ENCODE data around the gene TC2N. TPM values are rescaled to one million over a fixed set of nuclear protein-coding genes. Genes with fewer than 3 reads are reported as not detected.

Gene TC2N
- total and polyA plus RNA-seq, 2 donors (not counting 3 experiments of a cell fraction or from before 2014, with no cell fraction given), result 0.40 TPM; not detected in 1

- DNase-seq (ENCODE audit: low read depth, low spot score) (no peak), FAIRE-seq (no peak)
- Histone ChIP-seq H3K27ac (ENCODE audit: insufficient read depth, low read depth, low read length) (no peak overlapping the region), H3K9ac (replicated peaks; ENCODE audit: extremely low read depth, insufficient read depth, low read length) (no peak overlapping the region), H2AFZ (ENCODE audit: low read depth, low read length) (no peak overlapping the region), H3K36me3 (ENCODE audit: control insufficient read depth in 2 of 2, extremely low read depth in 1 of 2, insufficient read depth in 2 of 2, low read length in 2 of 2) (no peaks in the 10 kb centered on the region), H3K79me2 (ENCODE audit: control insufficient read depth, insufficient read depth, low read length) (no peaks in the 10 kb centered on the region), H3K4me1 (ENCODE audit: control insufficient read depth, extremely low read depth, insufficient read depth, low read length) (no peaks in the 10 kb centered on the region), H3K4me3 (replicated peaks in 1 of 3; ENCODE audit: insufficient read depth in 1 of 3, low read depth in 1 of 3, low read length in 3 of 3) (no peak overlapping the region), H3K4me2 (ENCODE audit: insufficient read depth, low read length) (no peak overlapping the region), H3K9me3 (replicated peaks; ENCODE audit: control insufficient read depth, insufficient read depth, low read length) (no peaks in the 10 kb centered on the region), H3K27me3 (ENCODE audit: control insufficient read depth in 2 of 2, insufficient read depth in 2 of 2, low read length in 2 of 2) (peaks cover 0 to under 1% of the 10 kb centered on the region in 2 experiments), H4K20me1 (replicated peaks; ENCODE audit: control insufficient read depth, extremely low read depth, insufficient read depth, low read length) (no peaks in the 10 kb centered on the region), H3K9me1 (replicated peaks; ENCODE audit: control insufficient read depth, extremely low read depth, insufficient read depth, low read length) (no peaks in the 10 kb centered on the region)
- BruUV-seq (replicated peaks), result no TSS peak
- CTCF ChIA-PET, result no interaction called here
- intact Hi-C loops (cut with micrococcal nuclease), result no loop called here
- dilution Hi-C loops (cut with MboI; ENCODE audit: extremely low pct_ligation_motif_present, low sequenced_read_pairs), result no loop called here
- TF ChIP-seq CTCF (IDR thresholded peaks at IDR 0.05; ENCODE audit: extremely low read depth in 1 of 2, insufficient read depth in 1 of 2, low read depth in 1 of 2, low read length in 2 of 2) (no peak), GATA2 (IDR thresholded peaks at IDR 0.05; ENCODE audit: insufficient read depth, insufficient read length, low read depth, low read length) (no peak), EZH2 (IDR thresholded peaks at IDR 0.05; ENCODE audit: borderline replicate concordance, low read depth, low read length, severe bottlenecking) (no peak), JUN (IDR thresholded peaks at IDR 0.05; ENCODE audit: borderline replicate concordance, insufficient read depth, insufficient read length, low read depth) (no peak), POLR2A (IDR thresholded peaks at IDR 0.05; ENCODE audit: low read depth, low read length) (no peak), FOS (IDR thresholded peaks at IDR 0.05; ENCODE audit: borderline replicate concordance, insufficient read depth, low read length) (no peak), MYC (IDR thresholded peaks at IDR 0.05; ENCODE audit: low read depth, low read length) (no peak), POLR2AphosphoS5 (IDR thresholded peaks at IDR 0.05; ENCODE audit: insufficient read depth, low read depth, low read length) (no peak)
- POLR2A ChIA-PET, result no interaction called here
Observed at GRCh38 chr14:91902336-91902735, 35.0 kb upstream of the TC2N start.

Measured in endothelial cell of umbilical vein (primary cell).